Tongue (tissue), 2 donors: Measurements from ENCODE around the gene PACS1. TPM values are rescaled to one million over a fixed set of nuclear protein-coding genes. Genes with fewer than 3 reads are reported as not detected.
A peak's percentile ranks its signal among the peaks of the same experiment; 100 is the strongest.
"Not testable (repeated sequence)": the region's sequence is repeated elsewhere in the genome, so short reads cannot be mapped to it uniquely, and the experiment has no call there.

Experiments used
- DNase-seq: peaks from one replicate; pipeline ENCODE4 v3.0.0-alpha.2; 2015
- total RNA-seq: library from RNA; depleted of rRNA; stranded (reverse); fragments of >200 nt; gene quantifications from one replicate; pipeline ENCODE4 v1.2.3, GENCODE V29; 2014

The PACS1 gene
- total RNA-seq, 1 donor from 2014 or later: 27.0 TPM

DNA sequence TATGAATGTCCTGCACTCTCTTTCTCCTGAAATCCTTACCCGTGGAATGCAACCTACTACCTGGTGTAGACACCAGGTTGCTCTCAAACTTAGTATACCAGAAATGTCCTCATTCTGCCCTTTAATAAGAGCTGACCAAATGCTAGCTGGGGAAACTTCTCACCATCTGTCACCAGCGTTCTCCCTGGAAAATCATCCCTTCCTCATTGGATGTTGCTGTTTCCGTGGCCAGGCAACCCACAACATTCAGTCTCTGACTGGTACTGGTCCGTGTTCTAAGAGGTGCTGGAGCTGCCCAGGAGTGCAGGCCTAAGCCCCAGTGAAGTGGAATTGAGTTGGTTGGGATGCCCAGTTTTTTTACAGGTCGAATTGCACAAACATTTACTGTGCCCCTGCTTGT, 157.6 kb downstream of the PACS1 start:
- no peak for DNase-seq

DNA sequence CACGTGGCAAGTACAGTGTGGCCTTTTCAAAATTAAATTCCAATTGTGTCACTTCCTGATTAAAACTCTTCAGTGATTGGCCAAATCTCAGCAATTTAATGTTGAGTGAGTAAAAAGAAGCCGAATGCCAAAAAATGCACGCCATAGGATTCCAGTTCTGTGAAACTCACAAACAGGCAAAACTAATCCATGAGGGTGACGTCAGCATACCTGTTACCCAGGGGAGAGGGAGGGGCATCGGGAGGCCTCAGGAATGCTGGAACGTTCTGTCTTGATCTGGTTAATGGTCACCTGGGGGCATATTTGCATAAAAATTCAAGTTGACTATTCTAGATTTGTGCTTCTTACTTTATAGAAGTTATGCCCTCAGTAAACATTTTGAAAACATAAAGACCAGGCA, 158.4 kb downstream of the PACS1 start:
- DNase-seq: peak; percentile 23

DNA sequence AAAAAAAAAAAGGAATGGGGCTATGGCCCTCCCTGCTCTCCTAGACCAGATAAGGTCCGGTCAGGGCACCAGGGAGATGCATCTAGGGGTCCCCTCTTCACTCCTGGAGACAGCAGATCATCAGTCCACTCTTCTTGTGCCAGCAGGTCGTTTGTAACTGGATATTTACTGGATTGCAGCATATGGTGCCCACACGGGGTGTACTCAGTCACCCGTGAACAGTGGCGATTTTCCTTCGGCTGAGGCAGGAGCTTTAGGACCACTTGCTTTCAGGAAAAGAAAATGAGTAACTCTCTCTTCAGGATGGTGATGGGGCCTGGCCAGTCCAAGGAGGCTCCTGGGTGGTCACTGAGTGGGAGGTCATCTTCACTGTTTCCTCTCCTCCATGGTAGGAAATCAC, 160.1 kb downstream of the PACS1 start:
- no peak for DNase-seq

- DNase-seq: no peak
Observed at GRCh38 chr11:66230978-66231377, 160.9 kb downstream of the PACS1 start.

DNA sequence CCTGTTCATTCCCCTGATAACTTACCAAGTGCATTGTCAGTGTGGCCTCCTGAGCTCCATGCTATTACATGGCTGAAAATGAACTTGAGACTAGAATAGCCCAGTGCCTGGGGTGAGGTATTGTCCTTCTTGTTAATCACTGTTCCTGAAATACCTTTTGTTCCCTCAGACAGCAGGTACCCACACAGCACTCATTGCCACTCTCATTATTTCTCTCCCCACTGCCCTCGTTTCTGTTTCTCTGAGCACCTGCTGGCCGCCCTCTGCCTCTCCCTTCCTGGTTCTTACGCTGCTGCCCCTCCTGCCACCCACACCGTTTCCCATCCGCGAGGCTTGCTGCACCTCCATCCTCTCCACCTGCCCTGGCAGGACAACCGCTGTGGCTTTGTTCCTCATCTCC, 161.5 kb downstream of the PACS1 start:
- DNase-seq: no peak

DNA sequence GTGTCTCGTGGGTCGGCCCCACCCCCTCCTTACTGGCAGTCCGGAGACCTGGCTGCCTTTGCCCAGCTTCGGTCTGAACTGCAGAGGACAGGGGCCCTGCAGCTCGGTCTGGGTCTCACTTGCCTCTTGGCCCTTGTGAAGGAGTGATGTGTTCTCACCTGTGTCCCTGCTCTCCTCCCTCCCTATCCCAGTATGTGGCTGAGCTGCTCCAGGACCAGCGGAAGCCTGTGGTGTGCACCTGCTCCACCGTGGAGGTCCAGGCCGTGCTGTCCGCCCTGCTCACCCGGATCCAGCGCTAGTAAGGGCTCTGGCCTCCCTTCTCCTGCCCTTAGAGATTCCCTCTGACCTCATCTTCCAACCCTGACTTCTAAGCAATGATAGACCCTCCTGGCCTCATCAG, 162.7 kb downstream of the PACS1 start:
- DNase-seq: no peak

DNA sequence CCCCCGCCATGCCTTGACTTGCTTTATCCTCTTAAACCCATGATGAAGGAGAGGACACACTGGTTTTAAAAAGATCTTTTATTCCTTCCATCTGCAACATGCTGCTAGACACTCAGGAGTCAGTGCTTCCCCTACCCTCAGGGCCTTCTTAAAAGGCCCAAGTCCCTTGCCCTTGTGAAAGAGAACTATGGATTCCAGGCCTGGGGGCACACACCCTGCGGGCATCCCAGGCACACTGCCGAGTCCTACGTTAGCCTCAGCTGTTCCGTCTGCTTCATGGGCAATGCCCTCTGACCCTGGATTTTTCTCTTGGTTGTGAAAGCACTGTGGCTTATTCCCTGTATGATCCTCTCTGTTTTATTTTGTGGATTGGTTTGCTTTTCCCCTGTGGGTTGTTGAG, 163.2 kb downstream of the PACS1 start:
- no peak for DNase-seq

GRCh38 chr11:66235141-66235540, 165.1 kb downstream of the PACS1 start:
- DNase-seq: no peak

- DNase-seq: no peak
Observed at GRCh38 chr11:66237867-66238266, 167.8 kb downstream of the PACS1 start.

- no peak for DNase-seq
Observed at GRCh38 chr11:66238786-66239413, 168.8 kb downstream of the PACS1 start.

DNA sequence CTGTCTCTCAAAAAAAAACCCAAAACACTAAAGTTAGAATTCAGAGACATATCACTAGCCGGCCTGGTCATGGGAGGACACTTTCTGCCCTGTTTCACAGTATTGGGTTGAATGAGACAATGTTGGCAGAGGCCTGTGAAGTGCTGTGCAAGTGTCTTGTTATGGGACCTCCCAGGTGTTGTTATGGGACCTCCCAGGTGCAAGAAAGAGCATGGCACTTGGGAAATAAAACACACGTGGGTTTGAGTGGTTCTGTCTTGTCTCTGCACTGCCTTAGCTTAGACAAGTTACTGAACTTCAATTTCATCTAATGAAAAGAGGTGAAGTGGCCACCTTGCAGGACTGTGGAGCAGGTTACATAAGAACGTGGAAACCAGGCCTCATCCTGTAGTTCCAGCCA, 169.4 kb downstream of the PACS1 start:
- no peak for DNase-seq

GRCh38 chr11:66239998-66240780, 170.1 kb downstream of the PACS1 start:
- no peak for DNase-seq

GRCh38 chr11:66240781-66241136, 170.7 kb downstream of the PACS1 start:
- peak; percentile 57 for DNase-seq

- DNase-seq: no peak
Observed at GRCh38 chr11:66242095-66242765, 172.2 kb downstream of the PACS1 start.

DNA sequence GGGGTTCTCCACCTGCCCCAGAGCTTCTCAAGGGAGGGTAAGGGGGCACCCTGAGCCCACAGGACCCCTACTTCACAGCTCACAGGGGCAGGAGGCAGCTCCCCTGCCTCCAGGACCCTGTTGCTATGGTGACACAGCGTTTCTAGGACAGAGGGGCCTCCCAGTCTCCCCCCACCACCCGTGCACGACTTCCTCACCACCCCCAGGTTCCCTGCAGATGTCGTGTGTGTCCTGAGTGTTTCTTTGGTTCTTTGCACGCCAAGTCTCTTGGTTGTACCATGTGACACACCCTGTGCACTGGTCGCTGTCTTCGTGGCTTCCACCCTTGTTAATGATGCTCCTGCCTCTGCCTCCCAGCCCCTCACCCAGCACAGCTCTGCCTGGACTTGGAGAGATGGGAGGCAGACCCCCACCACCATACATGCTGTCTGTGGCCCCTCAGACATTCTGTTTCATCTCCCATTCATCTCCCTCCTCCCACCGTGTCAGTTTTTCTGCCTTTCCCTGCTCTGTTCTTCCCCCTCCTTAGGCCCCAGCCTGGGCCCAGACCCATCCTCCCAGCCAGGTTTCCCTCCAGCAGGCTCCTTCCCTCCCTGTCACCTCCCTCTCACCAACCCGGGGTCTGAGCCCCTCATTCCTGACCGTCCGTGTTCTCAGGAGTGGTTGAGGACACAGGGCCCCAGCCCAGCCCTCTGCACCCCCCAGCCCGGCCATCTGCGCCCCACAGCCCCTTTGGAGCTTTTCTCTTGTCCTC, 173.9 kb downstream of the PACS1 start:
- peak; percentile 62 for DNase-seq

DNA sequence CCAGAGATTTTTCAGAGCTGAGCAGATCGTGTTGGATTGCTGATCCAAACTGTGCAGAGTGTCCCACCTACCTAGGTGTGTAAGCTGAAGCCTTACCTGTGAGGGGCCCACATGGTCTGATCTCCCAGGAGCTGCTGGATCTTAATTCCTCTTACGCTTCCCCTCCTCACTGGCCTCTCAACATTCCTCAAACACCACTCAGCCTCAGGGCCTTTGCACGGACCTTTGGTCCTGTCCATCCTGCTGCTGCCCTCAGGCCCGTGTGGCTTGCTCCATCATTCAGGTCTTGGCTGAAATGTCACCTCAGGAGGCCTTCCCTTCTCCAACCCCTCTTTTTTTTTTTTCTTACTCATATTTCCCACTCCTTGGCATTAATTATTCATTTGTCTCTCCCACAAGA, 177.2 kb downstream of the PACS1 start:
- DNase-seq: no peak

DNA sequence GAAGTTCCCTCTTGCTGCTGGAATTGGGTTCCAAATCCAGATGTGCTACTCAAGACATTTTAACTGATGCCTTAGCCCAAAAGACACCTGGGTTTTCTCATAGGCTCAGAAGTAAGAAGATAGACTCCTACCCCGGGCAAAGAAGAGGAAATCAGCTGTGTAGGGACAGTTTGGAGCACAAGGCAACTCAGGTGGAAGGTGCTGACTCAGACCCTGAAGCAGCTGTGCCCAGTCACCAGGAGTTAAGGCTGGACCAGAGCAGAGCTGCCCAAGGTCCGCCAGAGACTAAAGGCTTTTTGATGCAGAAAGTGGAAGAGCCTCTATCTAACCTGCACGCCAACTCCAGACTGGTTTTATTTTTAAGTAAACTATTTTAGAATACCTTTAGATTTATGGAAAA, 177.7 kb downstream of the PACS1 start:
- DNase-seq: no peak

DNA sequence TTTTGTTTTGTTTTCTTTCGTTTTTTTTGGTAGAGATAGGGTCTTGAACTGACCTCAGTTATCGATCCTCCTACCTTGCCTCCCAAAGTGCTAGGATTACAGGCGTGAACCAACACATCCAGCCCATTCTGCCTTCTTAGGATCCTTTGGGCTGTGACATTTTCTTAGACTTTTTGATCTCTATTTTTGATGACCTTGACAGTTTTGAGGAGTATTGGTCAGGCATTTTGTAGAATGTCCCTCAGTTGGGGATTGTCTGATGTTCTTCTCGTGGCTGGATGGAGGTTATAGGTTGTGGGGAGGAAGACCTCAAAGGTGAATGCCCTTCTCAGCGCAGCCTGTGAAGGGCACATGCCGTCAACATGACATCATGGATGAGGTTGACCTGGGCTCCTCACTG, 178.8 kb downstream of the PACS1 start:
- no peak for DNase-seq

GRCh38 chr11:66251809-66252208, 181.7 kb downstream of the PACS1 start:
- no peak for DNase-seq

DNA sequence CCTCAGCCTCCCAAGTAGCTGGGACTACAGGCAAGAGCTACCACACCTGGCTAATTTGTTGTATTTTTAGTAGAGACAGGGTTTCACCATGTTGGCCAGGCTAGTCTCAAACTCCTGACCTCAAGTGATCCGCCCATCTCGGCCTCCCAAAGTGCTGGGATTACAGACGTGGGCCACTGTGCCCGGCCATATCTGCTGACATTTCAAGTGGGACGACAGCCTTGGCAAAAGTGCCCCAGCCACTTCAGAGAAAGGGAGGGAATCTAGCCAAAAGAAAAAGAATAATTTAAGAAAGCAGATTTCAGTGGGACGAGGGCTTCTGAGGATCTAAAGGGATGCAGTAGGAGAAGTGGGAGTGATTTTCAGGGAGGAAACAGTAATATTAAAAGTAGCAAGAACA, 183.0 kb downstream of the PACS1 start:
- DNase-seq: not testable (repeated sequence)

- DNase-seq: no peak
Observed at GRCh38 chr11:66258473-66258893, 188.4 kb downstream of the PACS1 start.

DNA sequence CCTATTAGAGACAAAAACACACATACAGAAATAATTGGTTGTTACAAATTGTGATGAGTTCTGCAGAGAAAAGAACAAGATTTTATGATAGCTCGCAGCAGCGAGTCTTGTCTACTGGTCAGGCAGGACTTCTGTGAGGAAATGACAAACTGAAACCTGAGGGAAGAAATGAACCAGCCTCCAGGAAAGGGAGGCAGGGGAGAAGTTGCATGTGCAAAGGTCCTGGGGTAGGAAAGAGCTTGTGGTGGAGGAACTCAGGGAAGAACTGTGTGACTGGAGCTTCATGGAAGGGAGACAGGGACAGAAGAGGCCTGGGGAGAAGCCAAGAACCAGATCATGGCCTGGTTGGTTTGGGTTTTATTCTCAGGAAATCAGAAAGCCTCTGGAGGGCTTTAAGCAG, 189.2 kb downstream of the PACS1 start:
- DNase-seq: no peak

DNA sequence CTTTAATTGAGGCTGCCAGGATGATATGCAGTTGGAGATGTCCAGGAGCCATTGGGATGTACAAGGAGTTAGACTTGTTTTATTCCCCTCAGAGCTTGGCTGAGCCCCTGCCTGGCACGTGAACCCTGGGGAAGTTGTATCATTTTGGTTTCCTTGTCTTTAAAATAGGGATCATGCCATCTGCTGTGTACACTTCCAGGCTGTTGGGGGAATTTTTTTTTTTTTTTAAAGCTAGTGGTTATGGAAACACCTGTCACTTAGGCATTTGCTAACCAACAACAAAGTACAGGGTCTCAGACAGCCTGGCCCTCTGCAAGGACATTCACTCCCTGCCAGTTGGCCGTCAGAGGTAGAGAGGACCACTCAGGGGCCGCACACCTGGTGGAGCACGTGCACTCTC, 189.9 kb downstream of the PACS1 start:
- no peak for DNase-seq
